Peyer's patch (tissue), 4 donors: ENCODE data around the gene SYNE1. TPM values are rescaled to one million over a fixed set of nuclear protein-coding genes. Genes with fewer than 3 reads are reported as not detected.
A peak's percentile ranks its signal among the peaks of the same experiment; 100 is the strongest.

Experiments used
- DNase-seq, 3 donors: peaks; one replicate each; pipeline ENCODE4 v3.0.0-alpha.2; 2017 to 2019
- H3K27ac ChIP-seq, 4 donors: fragments of 200-600 bp; sonication (generic); one replicate each; pipeline ENCODE4 v1.5.1; 2016 to 2019
- H3K27me3 ChIP-seq, 2 donors: fragments of 200-600 bp; sonication (generic); one replicate each; pipeline ENCODE4 v1.5.1; 2019
- H3K36me3 ChIP-seq, 3 donors: fragments of 200-600 bp; sonication (generic); one replicate each; pipeline ENCODE4 v1.5.1; 2016 to 2019
- H3K4me1 ChIP-seq, 4 donors: fragments of 200-600 bp; sonication (generic); one replicate each; pipeline ENCODE4 v1.5.1; 2016 to 2019
- H3K4me3 ChIP-seq, 4 donors: fragments of 200-600 bp; sonication (generic); 1 replicate in 3 of 4; 2 replicates in 1 of 4; pipeline ENCODE4 v1.5.1; 2016 to 2019; ENCODE audit warnings: mild to moderate bottlenecking in 1 of 4
- H3K9me3 ChIP-seq, 4 donors: fragments of 200-600 bp; sonication (generic); one replicate each; pipeline ENCODE4 v1.5.1; 2016 to 2019; ENCODE audit warnings: mild to moderate bottlenecking in 1 of 4
- POLR2A ChIP-seq, 2 donors: fragments of 450-650 bp; IDR thresholded peaks; one replicate each; pipeline ENCODE4 v1.5.1; 2017; ENCODE audit warnings: antibody characterized with exemption in 2 of 2, mild to moderate bottlenecking in 2 of 2, moderate library complexity in 2 of 2
- total RNA-seq, 4 donors: library from RNA; depleted of rRNA; stranded (reverse); fragments of >200 nt; gene quantifications; one replicate each; pipeline ENCODE4 v1.1.0, GENCODE V29; 2016
- TF ChIP-seq, protein P1 (sequence below), 6 experiments: fragments of 450-650 bp in 4 of 6; fragments of 200-600 bp in 2 of 6; sonication (generic) in 1 of 6; IDR thresholded peaks; one replicate each; pipeline ENCODE4 v1.5.1; 2017 to 2019; ENCODE audit warnings: antibody characterized with exemption in 6 of 6, mild to moderate bottlenecking in 3 of 6, moderate library complexity in 1 of 6

SYNE1 gene
- total RNA-seq, 4 donors from 2014 or later = 23.1 to 245 (median 34.8) TPM

DNA sequence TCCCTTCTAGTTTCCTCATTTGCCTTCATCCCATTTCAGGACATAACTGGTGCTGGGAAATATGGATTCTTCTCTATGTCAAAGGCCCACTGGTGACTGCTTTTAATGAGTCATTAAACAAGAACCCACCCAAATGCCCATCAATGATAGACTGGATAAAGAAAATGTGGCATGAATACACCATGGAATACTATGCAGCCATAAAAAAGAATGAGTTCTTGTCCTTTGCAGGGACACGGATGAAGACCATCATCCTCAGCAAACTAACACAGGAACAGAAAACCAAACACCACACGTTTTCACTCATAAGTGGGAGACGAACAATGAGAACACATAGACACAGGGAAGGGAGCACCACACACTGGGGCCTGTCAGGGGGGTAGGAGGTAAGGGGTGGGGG lies 518.9 kb downstream of the SYNE1 start:
- no peak overlapping the region for H3K27ac ChIP-seq
- no peaks in the 10 kb centered on the region for H3K27me3 ChIP-seq
- H3K4me3 ChIP-seq = no peak overlapping the region
- no peaks in the 10 kb centered on the region for H3K9me3 ChIP-seq
- no peaks in the 10 kb centered on the region for H3K4me1 ChIP-seq
- DNase-seq = no peak
- TF ChIP-seq, protein P1, sequence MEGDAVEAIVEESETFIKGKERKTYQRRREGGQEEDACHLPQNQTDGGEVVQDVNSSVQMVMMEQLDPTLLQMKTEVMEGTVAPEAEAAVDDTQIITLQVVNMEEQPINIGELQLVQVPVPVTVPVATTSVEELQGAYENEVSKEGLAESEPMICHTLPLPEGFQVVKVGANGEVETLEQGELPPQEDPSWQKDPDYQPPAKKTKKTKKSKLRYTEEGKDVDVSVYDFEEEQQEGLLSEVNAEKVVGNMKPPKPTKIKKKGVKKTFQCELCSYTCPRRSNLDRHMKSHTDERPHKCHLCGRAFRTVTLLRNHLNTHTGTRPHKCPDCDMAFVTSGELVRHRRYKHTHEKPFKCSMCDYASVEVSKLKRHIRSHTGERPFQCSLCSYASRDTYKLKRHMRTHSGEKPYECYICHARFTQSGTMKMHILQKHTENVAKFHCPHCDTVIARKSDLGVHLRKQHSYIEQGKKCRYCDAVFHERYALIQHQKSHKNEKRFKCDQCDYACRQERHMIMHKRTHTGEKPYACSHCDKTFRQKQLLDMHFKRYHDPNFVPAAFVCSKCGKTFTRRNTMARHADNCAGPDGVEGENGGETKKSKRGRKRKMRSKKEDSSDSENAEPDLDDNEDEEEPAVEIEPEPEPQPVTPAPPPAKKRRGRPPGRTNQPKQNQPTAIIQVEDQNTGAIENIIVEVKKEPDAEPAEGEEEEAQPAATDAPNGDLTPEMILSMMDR (IDR thresholded peaks at IDR 0.05) = no peak
- no peak for TF ChIP-seq POLR2A (IDR thresholded peaks at IDR 0.05)
- peaks cover 0 to 31% (median 0%) of the 10 kb centered on the region in 3 donors for H3K36me3 ChIP-seq

DNA sequence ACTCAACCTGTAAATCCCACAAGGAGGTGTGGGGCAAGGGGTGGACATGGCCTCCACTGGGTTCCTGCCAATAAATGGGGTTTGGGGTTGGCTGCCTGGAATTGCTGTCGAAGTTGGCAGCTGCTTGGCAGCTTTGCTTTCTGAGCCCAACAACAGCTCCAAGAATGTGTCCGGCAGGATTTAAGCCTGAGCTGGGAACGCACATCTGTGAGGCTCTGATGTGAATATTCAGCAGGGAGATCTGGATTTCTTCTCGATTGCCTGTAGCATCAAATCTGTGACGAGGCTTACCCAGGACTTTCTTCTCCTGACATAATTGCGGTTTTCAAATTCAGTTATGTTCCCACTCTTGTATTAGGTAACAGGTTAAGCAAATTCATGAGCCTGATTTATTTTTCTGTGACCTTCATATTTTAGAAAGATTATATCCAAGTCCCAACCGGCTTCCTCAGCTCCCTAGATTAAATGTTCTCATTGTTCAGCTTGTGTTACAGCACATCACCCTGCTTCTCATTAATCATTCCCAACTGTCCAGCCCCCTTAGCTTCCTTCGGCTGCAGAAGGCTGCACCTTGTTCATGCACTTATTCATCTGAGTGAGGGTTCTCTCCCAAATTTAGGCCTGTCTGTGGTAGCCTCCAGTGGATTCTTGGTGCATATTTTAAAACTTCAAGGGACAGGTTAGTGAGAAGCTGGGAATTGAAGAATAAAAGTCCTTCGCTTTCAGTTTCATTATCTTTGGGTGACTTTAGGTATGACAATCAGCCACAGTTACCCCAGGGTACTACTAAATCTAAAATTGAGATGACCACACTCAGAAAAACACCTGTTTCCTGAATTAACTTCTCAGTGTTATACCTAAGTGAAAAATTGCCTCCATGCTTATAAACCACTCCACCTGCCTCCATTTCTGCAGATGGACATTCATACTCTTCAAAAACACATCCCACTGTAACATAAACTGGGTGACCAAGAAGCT lies 519.7 kb downstream of the SYNE1 start:
- TF ChIP-seq, protein P1 (IDR thresholded peaks at IDR 0.05) = no peak
- TF ChIP-seq POLR2A (IDR thresholded peaks at IDR 0.05) = no peak
- H3K36me3 ChIP-seq = peaks cover 0 to 29% (median 0%) of the 10 kb centered on the region in 3 donors
- no peaks in the 10 kb centered on the region for H3K9me3 ChIP-seq
- no peaks in the 10 kb centered on the region for H3K27me3 ChIP-seq
- H3K4me3 ChIP-seq = no peak overlapping the region
- DNase-seq = no peak
- H3K27ac ChIP-seq = no peak overlapping the region
- no peaks in the 10 kb centered on the region for H3K4me1 ChIP-seq

DNA sequence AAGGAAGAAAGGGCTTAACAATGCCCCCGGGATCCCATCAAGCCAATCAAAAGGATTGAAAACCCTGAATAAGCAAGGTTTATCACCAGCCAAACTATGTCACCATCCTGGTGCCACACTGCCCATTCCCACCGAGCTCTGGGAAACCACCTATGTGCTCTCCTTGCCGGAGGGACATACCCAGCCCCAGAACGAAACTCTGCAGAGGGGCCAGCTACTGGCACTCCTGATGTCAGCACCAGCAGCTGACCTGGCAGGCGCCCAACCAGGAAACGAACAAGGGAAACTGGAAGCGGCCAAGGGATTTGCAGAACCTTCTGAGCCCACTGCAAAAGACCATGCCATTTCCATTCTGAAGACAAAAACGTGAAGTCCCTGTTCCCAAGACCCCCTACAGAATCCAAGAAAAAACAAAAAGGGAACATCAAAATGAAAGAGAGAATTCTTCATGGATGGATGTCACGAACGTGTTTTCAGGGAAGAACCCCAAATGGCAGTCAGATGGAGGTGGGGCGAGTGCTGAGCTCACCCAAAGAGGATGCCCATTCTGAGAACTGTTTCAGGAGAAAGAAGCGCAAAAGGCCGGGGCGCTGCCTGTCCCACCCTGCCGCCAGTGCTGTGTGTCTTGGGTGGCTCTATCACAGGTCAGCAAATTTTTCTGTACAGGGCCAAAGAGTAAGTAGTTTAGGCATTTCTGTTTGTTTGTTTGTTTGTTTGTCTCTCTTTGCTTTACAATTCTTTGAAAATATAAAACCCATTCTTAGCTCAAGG lies 524.5 kb downstream of the SYNE1 start:
- no peak overlapping the region for H3K4me3 ChIP-seq
- H3K9me3 ChIP-seq = no peaks in the 10 kb centered on the region
- no peaks in the 10 kb centered on the region for H3K36me3 ChIP-seq
- peak in 1 of 3 donors; percentile 63 for DNase-seq
- H3K27ac ChIP-seq = no peak overlapping the region
- no peaks in the 10 kb centered on the region for H3K27me3 ChIP-seq
- TF ChIP-seq, protein P1 (IDR thresholded peaks at IDR 0.05) = no peak
- no peak for TF ChIP-seq POLR2A (IDR thresholded peaks at IDR 0.05)
- peaks cover 0 to 6% (median 0%) of the 10 kb centered on the region in 4 donors for H3K4me1 ChIP-seq

DNA sequence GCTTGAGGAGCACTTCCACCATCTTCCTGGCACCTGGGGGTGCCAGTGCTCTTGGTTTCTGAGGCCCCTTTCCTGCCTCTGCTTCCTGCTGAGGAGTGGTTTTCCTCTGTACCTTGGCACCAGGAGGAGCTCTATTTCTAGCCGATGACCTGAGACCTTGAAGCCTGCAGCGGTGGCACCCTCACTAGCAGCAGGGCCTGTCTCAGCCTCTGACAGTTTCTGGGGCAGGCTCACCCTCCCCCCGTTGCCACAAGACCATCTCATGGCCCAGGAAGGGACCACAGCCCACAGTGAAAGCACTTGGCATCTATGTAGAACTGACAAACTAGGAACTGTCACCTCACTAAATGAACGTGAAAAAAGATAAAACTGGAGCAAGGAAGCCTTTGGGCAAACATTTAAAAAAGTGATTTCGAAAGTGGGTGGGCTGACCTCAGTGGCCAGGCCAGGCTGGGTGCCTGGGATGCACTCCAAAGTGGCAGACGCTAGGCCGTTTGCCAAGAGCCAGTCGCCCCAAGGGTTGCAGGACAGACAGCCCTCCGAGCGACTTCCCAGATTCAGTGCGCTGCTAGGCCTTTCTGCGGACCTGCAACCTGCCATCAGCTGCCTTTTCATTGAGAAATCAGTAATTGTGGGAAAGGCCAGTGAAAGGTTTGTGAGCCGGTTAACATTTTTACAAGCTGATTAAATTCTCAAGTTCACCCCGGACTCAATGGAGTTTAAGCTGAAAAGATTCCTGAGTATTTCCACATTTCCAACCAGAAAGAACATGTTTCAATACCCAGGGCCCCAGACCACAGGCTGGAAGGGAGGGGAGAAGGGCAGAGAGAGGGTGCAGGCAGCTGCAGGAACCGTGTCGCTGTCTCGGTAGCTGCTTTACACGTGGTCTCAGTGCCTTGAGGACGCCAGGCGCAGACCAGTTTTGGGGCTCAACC lies 526.0 kb downstream of the SYNE1 start:
- Histone ChIP-seq H3K4me1 (peaks cover 0 to 6% (median 0%) of the 10 kb centered on the region in 4 donors), H3K4me3 (no peak overlapping the region), H3K9me3 (no peaks in the 10 kb centered on the region), H3K27me3 (no peaks in the 10 kb centered on the region), H3K36me3 (no peaks in the 10 kb centered on the region), H3K27ac (no peak overlapping the region)
- no peak for DNase-seq
- TF ChIP-seq, protein P1 (IDR thresholded peaks at IDR 0.05) = no peak
- no peak for TF ChIP-seq POLR2A (IDR thresholded peaks at IDR 0.05)

DNA sequence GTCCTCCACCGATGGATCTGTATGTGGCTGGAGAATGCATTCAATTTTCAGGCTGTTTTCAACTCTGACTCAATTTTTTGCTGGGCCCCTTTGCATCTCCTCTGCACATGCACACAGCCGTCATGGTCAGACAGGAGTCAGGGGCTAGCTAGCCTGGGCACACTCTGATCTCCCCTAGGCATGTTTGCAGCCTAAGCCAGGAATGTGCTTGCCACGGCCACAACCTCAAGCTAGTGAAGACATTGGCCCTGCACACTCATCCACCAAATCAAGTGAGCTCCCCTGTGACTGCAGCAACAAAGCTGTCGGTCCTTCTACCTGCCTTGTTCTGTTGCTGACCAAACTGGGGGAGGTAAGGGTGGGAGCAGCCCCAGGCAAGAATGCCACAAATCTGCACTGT lies 529.2 kb downstream of the SYNE1 start:
- DNase-seq = no peak
- H3K9me3 ChIP-seq = no peaks in the 10 kb centered on the region
- H3K27me3 ChIP-seq = no peaks in the 10 kb centered on the region
- no peak overlapping the region for H3K27ac ChIP-seq
- no peak for TF ChIP-seq POLR2A (IDR thresholded peaks at IDR 0.05)
- TF ChIP-seq, protein P1 (IDR thresholded peaks at IDR 0.05) = no peak
- no peak overlapping the region for H3K4me3 ChIP-seq
- peaks cover 0 to 6% (median 0%) of the 10 kb centered on the region in 4 donors for H3K4me1 ChIP-seq
- H3K36me3 ChIP-seq = no peaks in the 10 kb centered on the region
